ENCODE data around the gene SLC4A5. TPM values are rescaled to one million over a fixed set of nuclear protein-coding genes. Genes with fewer than 3 reads are reported as not detected.
A peak's percentile ranks its signal among the peaks of the same experiment; 100 is the strongest.

The SLC4A5 gene
- total RNA-seq, 1 experiment from 2014 or later, result 1.8 TPM

GRCh38 chr2:74264281-74264680 is 78.9 kb downstream of the SLC4A5 start (continued):
- TF ChIP-seq, protein P1, sequence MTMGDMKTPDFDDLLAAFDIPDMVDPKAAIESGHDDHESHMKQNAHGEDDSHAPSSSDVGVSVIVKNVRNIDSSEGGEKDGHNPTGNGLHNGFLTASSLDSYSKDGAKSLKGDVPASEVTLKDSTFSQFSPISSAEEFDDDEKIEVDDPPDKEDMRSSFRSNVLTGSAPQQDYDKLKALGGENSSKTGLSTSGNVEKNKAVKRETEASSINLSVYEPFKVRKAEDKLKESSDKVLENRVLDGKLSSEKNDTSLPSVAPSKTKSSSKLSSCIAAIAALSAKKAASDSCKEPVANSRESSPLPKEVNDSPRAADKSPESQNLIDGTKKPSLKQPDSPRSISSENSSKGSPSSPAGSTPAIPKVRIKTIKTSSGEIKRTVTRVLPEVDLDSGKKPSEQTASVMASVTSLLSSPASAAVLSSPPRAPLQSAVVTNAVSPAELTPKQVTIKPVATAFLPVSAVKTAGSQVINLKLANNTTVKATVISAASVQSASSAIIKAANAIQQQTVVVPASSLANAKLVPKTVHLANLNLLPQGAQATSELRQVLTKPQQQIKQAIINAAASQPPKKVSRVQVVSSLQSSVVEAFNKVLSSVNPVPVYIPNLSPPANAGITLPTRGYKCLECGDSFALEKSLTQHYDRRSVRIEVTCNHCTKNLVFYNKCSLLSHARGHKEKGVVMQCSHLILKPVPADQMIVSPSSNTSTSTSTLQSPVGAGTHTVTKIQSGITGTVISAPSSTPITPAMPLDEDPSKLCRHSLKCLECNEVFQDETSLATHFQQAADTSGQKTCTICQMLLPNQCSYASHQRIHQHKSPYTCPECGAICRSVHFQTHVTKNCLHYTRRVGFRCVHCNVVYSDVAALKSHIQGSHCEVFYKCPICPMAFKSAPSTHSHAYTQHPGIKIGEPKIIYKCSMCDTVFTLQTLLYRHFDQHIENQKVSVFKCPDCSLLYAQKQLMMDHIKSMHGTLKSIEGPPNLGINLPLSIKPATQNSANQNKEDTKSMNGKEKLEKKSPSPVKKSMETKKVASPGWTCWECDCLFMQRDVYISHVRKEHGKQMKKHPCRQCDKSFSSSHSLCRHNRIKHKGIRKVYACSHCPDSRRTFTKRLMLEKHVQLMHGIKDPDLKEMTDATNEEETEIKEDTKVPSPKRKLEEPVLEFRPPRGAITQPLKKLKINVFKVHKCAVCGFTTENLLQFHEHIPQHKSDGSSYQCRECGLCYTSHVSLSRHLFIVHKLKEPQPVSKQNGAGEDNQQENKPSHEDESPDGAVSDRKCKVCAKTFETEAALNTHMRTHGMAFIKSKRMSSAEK (CRISPR knock-in tag; IDR thresholded peaks at IDR 0.05; ENCODE audit: borderline replicate concordance), result no peak
- TF ChIP-seq TEAD4 (CRISPR knock-in tag; IDR thresholded peaks at IDR 0.05), result no peak

GRCh38 chr2:74262681-74263080 is 80.5 kb downstream of the SLC4A5 start:
- DNase-seq (ENCODE audit: low spot score), result no peak
- Mint-ChIP-seq H3K4me1 (peaks cover 19% of the 10 kb centered on the region), H3K27me3 (ENCODE audit: low read depth) (peaks cover 2% of the 10 kb centered on the region), H3K27ac (no peak overlapping the region), H3K4me3 (no peak overlapping the region), H3K36me3 (no peaks in the 10 kb centered on the region), H3K9me3 (no peaks in the 10 kb centered on the region)
- ChIA-PET POLR2A (no interaction called here), CTCF (interaction anchor here (2.3 kb wide), 1 partner anchor 73 kb away, joined by 20 read pairs; no protein-coding TSS in a partner anchor)
- TF ChIP-seq, protein P2, sequence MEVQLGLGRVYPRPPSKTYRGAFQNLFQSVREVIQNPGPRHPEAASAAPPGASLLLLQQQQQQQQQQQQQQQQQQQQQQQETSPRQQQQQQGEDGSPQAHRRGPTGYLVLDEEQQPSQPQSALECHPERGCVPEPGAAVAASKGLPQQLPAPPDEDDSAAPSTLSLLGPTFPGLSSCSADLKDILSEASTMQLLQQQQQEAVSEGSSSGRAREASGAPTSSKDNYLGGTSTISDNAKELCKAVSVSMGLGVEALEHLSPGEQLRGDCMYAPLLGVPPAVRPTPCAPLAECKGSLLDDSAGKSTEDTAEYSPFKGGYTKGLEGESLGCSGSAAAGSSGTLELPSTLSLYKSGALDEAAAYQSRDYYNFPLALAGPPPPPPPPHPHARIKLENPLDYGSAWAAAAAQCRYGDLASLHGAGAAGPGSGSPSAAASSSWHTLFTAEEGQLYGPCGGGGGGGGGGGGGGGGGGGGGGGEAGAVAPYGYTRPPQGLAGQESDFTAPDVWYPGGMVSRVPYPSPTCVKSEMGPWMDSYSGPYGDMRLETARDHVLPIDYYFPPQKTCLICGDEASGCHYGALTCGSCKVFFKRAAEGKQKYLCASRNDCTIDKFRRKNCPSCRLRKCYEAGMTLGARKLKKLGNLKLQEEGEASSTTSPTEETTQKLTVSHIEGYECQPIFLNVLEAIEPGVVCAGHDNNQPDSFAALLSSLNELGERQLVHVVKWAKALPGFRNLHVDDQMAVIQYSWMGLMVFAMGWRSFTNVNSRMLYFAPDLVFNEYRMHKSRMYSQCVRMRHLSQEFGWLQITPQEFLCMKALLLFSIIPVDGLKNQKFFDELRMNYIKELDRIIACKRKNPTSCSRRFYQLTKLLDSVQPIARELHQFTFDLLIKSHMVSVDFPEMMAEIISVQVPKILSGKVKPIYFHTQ (CRISPR knock-in tag; IDR thresholded peaks at IDR 0.05), result no peak
- TF ChIP-seq ZBTB21 (CRISPR knock-in tag; IDR thresholded peaks at IDR 0.05; ENCODE audit: borderline replicate concordance) (no peak), MLX (CRISPR knock-in tag; IDR thresholded peaks at IDR 0.05) (no peak), SOX15 (CRISPR knock-in tag; IDR thresholded peaks at IDR 0.05) (no peak), ZNF219 (CRISPR knock-in tag; IDR thresholded peaks at IDR 0.05; ENCODE audit: borderline replicate concordance) (no peak), PRRX2 (CRISPR knock-in tag; IDR thresholded peaks at IDR 0.05) (no peak), FOXP1 (CRISPR knock-in tag; IDR thresholded peaks at IDR 0.05; ENCODE audit: borderline replicate concordance) (no peak), PREB (CRISPR knock-in tag; IDR thresholded peaks at IDR 0.05; ENCODE audit: borderline replicate concordance) (no peak)
- TF ChIP-seq, protein P3, sequence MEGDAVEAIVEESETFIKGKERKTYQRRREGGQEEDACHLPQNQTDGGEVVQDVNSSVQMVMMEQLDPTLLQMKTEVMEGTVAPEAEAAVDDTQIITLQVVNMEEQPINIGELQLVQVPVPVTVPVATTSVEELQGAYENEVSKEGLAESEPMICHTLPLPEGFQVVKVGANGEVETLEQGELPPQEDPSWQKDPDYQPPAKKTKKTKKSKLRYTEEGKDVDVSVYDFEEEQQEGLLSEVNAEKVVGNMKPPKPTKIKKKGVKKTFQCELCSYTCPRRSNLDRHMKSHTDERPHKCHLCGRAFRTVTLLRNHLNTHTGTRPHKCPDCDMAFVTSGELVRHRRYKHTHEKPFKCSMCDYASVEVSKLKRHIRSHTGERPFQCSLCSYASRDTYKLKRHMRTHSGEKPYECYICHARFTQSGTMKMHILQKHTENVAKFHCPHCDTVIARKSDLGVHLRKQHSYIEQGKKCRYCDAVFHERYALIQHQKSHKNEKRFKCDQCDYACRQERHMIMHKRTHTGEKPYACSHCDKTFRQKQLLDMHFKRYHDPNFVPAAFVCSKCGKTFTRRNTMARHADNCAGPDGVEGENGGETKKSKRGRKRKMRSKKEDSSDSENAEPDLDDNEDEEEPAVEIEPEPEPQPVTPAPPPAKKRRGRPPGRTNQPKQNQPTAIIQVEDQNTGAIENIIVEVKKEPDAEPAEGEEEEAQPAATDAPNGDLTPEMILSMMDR (IDR thresholded peaks at IDR 0.05), result no peak
- ATAC-seq, result no peak

- peaks cover 19% of the 10 kb centered on the region for H3K4me1 Mint-ChIP-seq
- peak; percentile 76 for DNase-seq (ENCODE audit: low spot score)
- ATAC-seq, result peak; percentile 91
- CTCF ChIA-PET, result interaction anchor here (0.6 to 3.6 kb wide), 13 partner anchors 8 to 438 kb away, joined by 3 to 36 read pairs (median 3); no protein-coding TSS in a partner anchor
- 0 out of 2 replicates have a peak, but pooled peaks have one; percentile 20 for TF ChIP-seq TCF7 (CRISPR knock-in tag; IDR thresholded peaks at IDR 0.05; ENCODE audit: low read depth)
- TF ChIP-seq, protein P1 (CRISPR knock-in tag; IDR thresholded peaks at IDR 0.05; ENCODE audit: borderline replicate concordance), result no peak
- H3K36me3 Mint-ChIP-seq, result no peaks in the 10 kb centered on the region
- no peaks in the 10 kb centered on the region for H3K9me3 Mint-ChIP-seq
- no peak overlapping the region for H3K4me3 Mint-ChIP-seq
- POLR2A ChIA-PET, result no interaction called here
- peaks cover 2% of the 10 kb centered on the region for H3K27me3 Mint-ChIP-seq (ENCODE audit: low read depth)
- H3K27ac Mint-ChIP-seq, result no peak overlapping the region
Measured at GRCh38 chr2:74261204-74261864, 81.9 kb downstream of the SLC4A5 start.
